HCT116 (cell line): Measurements from ENCODE around the gene TEX26.

Source experiments
- CTCF ChIP-seq, 3 experiments: fragments of 200-600 bp in 1 of 3; sonication (generic) in 1 of 3; IDR thresholded peaks in 2 of 3; conservative IDR thresholded peaks in 1 of 3; 2 replicates each; pipeline ENCODE4 v1.5.1; 2012 to 2017; ENCODE audit warnings: low read depth in 2 of 3, low read length in 2 of 3, antibody characterized with exemption in 1 of 3, borderline replicate concordance in 1 of 3, control low read depth in 1 of 3, mild to moderate bottlenecking in 1 of 3, mixed read lengths in 1 of 3, mixed run types in 1 of 3, moderate library complexity in 1 of 3; ENCODE audit not compliant: insufficient read depth in 1 of 3
- EZH2 ChIP-seq: fragments of 200-600 bp; sonication (generic); IDR thresholded peaks from 2 replicates; pipeline ENCODE4 v1.6.1; 2017; ENCODE audit warnings: antibody characterized with exemption, mixed run types
- POLR2A ChIP-seq: IDR thresholded peaks from 2 replicates; pipeline ENCODE4 v1.7.0; 2011; ENCODE audit warnings: borderline replicate concordance; ENCODE audit not compliant: insufficient read depth, insufficient read length; ENCODE audit errors: extremely low read depth
- POLR2AphosphoS5 ChIP-seq: IDR thresholded peaks from 2 replicates; pipeline ENCODE4 v1.6.1; 2011; ENCODE audit warnings: mild to moderate bottlenecking, low read depth, low read length, moderate library complexity
- RAD21 ChIP-seq: IDR thresholded peaks from 2 replicates; pipeline ENCODE4 v1.6.1; 2012; ENCODE audit warnings: low read depth, mild to moderate bottlenecking
- REST ChIP-seq: IDR thresholded peaks from 2 replicates; pipeline ENCODE4 v1.6.1; 2012; ENCODE audit warnings: low read depth
- SP1 ChIP-seq: IDR thresholded peaks from 2 replicates; pipeline ENCODE4 v1.6.1; 2012; ENCODE audit warnings: low read depth
- ZNF274 ChIP-seq: fragments of 200-500 bp; sonication (Bioruptor generic); IDR thresholded peaks from 2 replicates; pipeline ENCODE4 v1.6.1; 2014; ENCODE audit warnings: mild to moderate bottlenecking, low read depth, low read length, inconsistent platforms

GRCh38 chr13:31014456-31014855, 82.0 kb downstream of the TEX26 start:
- TF ChIP-seq EZH2 (no peak), RAD21 (no peak), POLR2AphosphoS5 (no peak), REST (no peak), SP1 (no peak), CTCF (IDR thresholded peaks at IDR 0.05 in 2 of 3, conservative IDR thresholded peaks at IDR 0.05 in 1 of 3; ENCODE audit: borderline replicate concordance in 1 of 3, insufficient read depth in 1 of 3, low read depth in 2 of 3, low read length in 2 of 3) (no peak), POLR2A (no peak), ZNF274 (no peak)
